ENCODE results near the gene NXPH2. TPM values are rescaled to one million over a fixed set of nuclear protein-coding genes. Genes with fewer than 3 reads are reported as not detected.

NXPH2 gene
- total RNA-seq, 1 experiment from 2014 or later = 0.14 TPM

DNA sequence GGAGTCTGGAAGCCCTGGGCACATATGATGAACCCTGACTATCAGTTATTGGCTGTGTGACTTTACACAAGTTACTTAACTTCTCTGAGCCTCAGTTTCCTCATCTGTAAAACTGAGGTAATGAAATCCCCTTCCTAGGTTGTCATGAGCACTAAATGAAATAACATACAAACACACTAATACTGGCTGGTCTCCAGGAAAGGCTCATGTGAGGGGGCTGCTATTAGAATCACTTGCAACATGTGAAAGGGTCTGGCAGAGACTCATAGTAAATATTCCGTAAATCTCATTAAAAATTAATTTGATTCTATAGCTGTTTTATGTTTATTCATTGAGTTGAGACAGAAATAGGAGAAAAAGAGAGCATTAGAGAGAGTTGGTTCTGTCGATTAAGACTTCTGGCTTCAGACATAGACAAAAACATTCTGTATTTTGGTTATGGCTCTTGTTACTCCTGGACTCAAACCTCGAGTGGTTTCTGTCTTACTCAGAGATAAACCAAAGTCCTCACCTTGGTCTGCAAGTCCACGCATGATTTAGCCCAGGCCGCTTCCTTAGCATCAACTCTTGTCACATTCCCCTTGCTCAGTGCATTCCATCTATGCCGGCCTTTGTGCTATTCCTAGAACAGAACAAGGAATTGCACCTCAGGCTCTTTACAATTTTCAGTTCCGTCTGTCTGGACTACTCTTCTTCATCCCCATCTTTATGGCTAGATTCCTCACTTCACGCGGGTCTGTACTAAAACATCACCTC is 139.1 kb downstream of the NXPH2 start:
- DNase-seq (ENCODE audit: low read depth) = no peak

DNA sequence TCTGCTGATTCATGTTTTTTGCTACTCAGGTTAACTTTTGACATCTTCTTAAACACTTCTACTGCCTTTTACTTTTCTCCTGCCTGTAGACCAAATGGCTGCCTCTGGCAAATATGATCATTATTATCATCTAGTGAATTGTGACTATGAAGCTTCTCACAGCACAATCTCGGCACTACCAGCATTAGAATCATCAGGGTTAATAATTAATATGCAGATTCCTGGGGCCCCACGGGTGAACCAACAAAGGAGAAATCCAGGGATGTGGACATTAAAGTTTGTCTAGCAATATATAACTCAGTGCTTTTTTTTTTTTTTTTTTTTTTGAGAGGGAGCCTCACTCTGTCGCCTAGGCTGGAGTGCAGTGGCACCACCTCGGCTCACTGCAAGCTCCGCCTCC is 142.5 kb downstream of the NXPH2 start:
- no peak for DNase-seq (ENCODE audit: low read depth)

DNA sequence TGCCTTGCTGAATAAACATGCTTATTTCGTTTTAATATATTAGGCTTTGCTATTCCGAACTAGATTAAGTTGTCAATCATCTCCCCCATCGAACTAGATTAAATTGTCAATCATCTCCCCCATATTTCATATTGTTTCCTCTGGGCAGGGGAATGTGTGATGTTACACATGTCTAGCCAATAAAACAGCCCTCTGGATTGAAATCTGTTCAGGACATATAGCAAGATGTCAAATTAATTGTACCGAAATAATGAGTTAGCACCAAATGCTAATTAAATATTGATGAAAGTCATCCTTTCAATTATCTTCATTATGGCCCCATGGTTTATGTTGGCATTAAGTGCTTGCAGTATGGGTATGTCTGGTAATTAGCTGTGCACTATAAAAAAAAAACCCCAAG is 143.1 kb downstream of the NXPH2 start:
- DNase-seq (ENCODE audit: low read depth) = no peak

DNA sequence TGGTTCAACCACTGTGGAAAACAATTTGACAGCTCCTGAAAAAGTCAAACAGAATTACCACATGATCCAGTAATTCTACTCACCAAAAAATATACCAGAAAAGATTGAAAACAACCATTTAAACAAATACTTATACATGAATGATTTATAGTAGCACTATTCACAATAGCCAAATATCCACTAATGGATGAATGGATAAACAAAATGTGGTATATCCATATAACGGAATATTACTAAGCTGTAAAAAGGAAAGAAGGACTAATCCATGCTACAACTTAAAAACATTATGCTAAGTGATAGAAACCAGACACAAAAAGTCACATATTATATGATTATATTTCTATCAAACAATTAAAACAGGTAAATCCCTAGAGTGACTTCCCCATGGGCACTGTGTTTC is 147.1 kb downstream of the NXPH2 start:
- no peak for DNase-seq (ENCODE audit: low read depth)

DNA sequence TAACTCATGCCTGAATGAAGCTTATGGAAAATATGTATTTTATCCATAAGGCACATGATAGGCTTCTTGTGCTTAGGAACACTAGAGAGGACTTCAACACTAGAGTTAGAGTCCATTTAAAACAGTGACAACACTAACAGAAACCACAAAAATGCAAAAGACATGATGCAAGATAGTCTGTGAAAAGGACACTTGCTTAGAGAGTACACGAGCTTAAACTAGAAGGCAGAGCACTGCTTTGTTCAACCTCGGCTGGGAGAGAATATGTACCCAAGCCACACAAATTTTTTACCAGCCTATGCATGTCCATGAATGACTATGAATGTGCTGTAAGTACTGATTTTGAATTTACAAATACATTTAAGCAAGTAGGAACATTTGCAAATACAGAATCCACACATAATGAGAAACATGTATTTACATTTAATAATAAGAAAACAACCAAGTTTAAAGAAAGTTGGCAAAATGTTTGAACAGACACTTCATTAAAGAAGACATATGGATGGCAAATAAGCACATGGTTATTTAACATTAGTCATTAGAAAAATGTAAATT is 148.0 kb downstream of the NXPH2 start:
- peak; percentile 26 for DNase-seq (ENCODE audit: low read depth)

DNA sequence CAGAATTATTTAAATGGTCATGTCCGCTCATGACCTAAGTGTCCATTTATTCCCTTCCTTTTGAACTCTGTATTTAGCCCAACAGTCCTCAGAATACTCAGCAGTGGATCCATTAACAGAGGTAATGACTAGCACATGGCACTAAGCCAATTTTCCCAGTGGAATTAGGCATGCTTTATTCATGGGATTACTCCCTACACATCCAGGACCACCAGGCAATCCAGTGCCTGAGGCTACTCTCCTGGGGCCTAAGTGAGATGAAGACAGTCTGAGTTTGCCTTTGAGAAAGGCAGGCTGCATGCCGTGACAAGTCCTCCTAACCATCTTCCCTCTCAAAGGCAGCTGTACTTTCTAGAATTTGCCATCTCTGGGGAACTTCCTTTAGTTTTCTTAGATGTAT is 150.0 kb downstream of the NXPH2 start:
- DNase-seq (ENCODE audit: low read depth) = no peak

DNA sequence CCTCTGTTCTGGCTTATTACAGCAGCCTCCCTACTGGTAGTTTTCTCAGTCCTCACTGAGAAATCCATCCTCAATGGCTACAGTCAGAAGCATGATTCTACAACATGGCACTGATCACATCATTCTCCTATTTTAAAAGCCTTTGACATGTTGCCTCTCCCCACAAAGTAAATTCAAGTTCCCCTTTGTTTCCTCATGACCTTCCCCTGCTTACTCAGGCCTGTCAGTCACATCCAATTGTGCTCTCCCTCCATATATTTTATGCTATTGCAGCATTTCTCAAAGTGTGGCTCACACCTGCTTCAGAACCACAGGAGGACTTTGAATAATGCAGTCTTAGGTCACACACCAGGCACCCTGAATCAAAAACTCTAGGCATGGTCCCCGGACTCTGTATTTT is 154.0 kb downstream of the NXPH2 start:
- DNase-seq (ENCODE audit: low read depth) = no peak

DNA sequence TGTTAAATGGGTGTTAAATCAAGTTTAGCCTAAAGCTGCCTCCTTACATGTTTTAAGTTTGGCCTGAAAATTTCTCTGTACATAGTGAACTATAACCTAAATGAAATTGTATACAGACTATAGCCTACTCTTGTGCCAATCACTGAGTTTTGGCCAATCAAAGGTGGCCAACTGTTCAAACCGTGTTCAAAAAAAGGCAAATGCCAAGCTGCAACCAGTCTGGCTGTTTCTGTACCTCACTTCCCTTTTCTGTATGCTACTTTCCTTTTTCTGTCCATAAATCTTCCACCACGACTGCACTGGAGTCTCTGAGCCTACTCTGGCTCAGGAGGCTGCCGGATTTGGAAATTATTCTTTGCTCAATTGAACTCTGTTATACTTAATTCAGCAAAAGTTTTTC is 157.6 kb downstream of the NXPH2 start:
- no peak for DNase-seq (ENCODE audit: low read depth)

DNA sequence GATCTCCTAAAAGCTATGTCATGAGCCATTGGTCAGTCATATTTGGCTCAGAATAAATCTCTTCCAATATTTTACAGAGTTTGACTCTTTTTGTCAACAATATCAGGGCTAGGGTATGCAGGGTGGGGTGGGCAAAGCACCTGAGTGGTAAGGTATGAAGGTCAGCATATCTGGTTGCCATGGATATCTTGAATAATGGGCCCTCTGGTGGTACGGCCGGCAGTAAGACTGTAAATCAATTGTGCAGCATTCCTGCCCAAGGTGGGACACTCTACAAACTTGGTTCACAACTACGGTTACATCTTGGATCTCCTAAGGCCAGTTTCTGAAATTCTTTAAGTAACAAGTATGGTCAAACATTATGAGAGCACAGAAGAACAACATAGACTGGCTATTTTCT is 159.1 kb downstream of the NXPH2 start:
- no peak for DNase-seq (ENCODE audit: low read depth)

DNA sequence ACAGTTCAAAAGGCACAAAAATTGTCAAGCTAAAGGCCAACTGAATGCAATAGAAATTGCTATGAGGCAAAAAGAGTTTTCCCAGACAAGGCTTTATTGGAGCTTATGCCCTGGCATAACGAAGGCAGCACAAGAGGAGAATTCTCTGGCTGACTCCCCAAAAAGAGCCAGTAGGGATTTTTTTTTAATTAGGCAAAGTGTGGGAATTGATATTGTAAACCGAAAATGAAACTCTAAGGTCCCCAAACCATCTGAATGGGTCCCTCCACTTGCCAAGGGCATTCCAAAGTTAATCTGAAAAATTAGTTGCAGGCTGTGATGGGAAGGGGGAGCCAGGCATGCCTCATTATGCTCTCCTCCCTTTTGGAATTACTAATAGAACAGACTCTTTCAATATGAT is 159.8 kb downstream of the NXPH2 start:
- DNase-seq (ENCODE audit: low read depth) = no peak

Data from HT1080 (cell line).